ENCODE results near the gene BCAS1.

- no peak for TF ChIP-seq EZH2 (IDR thresholded peaks at IDR 0.05; ENCODE audit: borderline replicate concordance, insufficient read depth, low read depth, low read length, poor library complexity, severe bottlenecking)
- no peak for TF ChIP-seq CTCF (IDR thresholded peaks at IDR 0.05)
Measured at GRCh38 chr20:53920647-53921245, 149.6 kb downstream of the BCAS1 start.

Measured in B cell (primary cell).